GM12878 (cell line): ENCODE data around the gene PPM1J. TPM values are rescaled to one million over a fixed set of nuclear protein-coding genes. Genes with fewer than 3 reads are reported as not detected.

Experiments used
- CEBPB ChIP-seq, 2 experiments: fragments of 150-350 bp in 1 of 2; IDR thresholded peaks; 2 replicates each; pipeline ENCODE4 v1.6.1; 2012 to 2014; ENCODE audit warnings: low read depth in 2 of 2, low read length in 2 of 2, borderline replicate concordance in 1 of 2, inconsistent platforms in 1 of 2
- HDGF ChIP-seq: fragments of 450-650 bp; IDR thresholded peaks from 2 replicates; pipeline ENCODE4 v1.6.1; 2016; ENCODE audit warnings: antibody characterized with exemption
- JUND ChIP-seq: IDR thresholded peaks from 2 replicates; pipeline ENCODE4 v1.6.1; 2012; ENCODE audit warnings: low read depth, mild to moderate bottlenecking, low read length, improper control_type of control experiment, moderate library complexity
- KLF5 ChIP-seq: fragments of 450-650 bp; IDR thresholded peaks from 2 replicates; pipeline ENCODE4 v1.6.1; 2014; ENCODE audit warnings: mild to moderate bottlenecking; ENCODE audit not compliant: partially characterized antibody
- MEF2A ChIP-seq: IDR thresholded peaks from 2 replicates; pipeline ENCODE4 v1.6.1; 2011; ENCODE audit warnings: low read depth, mild to moderate bottlenecking, low read length, moderate library complexity; ENCODE audit not compliant: insufficient read depth
- MTA2 ChIP-seq: fragments of 450-650 bp; IDR thresholded peaks from 2 replicates; pipeline ENCODE4 v1.6.1; 2016; ENCODE audit warnings: low read depth, mild to moderate bottlenecking, moderate library complexity
- MYC ChIP-seq: IDR thresholded peaks from 2 replicates; pipeline ENCODE4 v1.6.1; 2011; ENCODE audit warnings: mild to moderate bottlenecking, low read length, moderate library complexity, inconsistent platforms; ENCODE audit not compliant: insufficient read depth, insufficient replicate concordance, insufficient read length, severe bottlenecking
- NFIC ChIP-seq: IDR thresholded peaks from 2 replicates; pipeline ENCODE4 v1.6.1; 2012; ENCODE audit warnings: low read depth, mild to moderate bottlenecking, inconsistent platforms, low read length, moderate library complexity
- NR2C2 ChIP-seq: IDR thresholded peaks from 2 replicates; pipeline ENCODE4 v1.6.1; 2011; ENCODE audit warnings: borderline replicate concordance, low read depth; ENCODE audit not compliant: control insufficient read depth, insufficient read length
- POLR2AphosphoS2 ChIP-seq: IDR thresholded peaks from 2 replicates; pipeline ENCODE4 v1.6.1; 2011; ENCODE audit warnings: low read depth, mild to moderate bottlenecking, low read length, improper control_type of control experiment, moderate library complexity
- RUNX3 ChIP-seq: IDR thresholded peaks from 2 replicates; pipeline ENCODE4 v1.6.1; 2012; ENCODE audit warnings: low read length, inconsistent platforms
- SMAD5 ChIP-seq: IDR thresholded peaks from 2 replicates; pipeline ENCODE4 v1.6.1; 2016; ENCODE audit warnings: antibody characterized with exemption, low read depth
- SPI1 ChIP-seq: IDR thresholded peaks from 2 replicates; pipeline ENCODE4 v1.6.1; 2011; ENCODE audit warnings: low read depth, mild to moderate bottlenecking, low read length, moderate library complexity, borderline replicate concordance; ENCODE audit not compliant: insufficient read depth
- SREBF1 ChIP-seq: IDR thresholded peaks from 2 replicates; pipeline ENCODE4 v1.6.1; 2012; ENCODE audit warnings: mild to moderate bottlenecking, low read length
- SREBF2 ChIP-seq: IDR thresholded peaks from 2 replicates; pipeline ENCODE4 v1.6.1; 2012; ENCODE audit warnings: mild to moderate bottlenecking, low read length
- STAT1 ChIP-seq: fragments of 450-650 bp; conservative IDR thresholded peaks from 2 replicates; pipeline ENCODE4 v1.6.1; 2014; ENCODE audit warnings: antibody characterized with exemption, mild to moderate bottlenecking
- SUZ12 ChIP-seq: fragments of 200-600 bp; sonication (generic); IDR thresholded peaks from one replicate; pipeline ENCODE4 v1.6.1; 2018; ENCODE audit warnings: antibody characterized with exemption, mild to moderate bottlenecking; ENCODE audit not compliant: unreplicated experiment
- TCF3 ChIP-seq: IDR thresholded peaks from 2 replicates; pipeline ENCODE4 v1.6.1; 2012; ENCODE audit warnings: low read depth, mild to moderate bottlenecking, low read length, borderline replicate concordance; ENCODE audit not compliant: insufficient read depth
- ZNF24 ChIP-seq: fragments of 450-650 bp; IDR thresholded peaks from 2 replicates; pipeline ENCODE4 v1.6.1; 2017; ENCODE audit warnings: antibody characterized with exemption, mild to moderate bottlenecking
- ZSCAN29 ChIP-seq: fragments of 450-650 bp; IDR thresholded peaks from 2 replicates; pipeline ENCODE4 v1.6.1; 2017; ENCODE audit warnings: mild to moderate bottlenecking, moderate library complexity
- polyA plus RNA-seq, 11 experiments: library from polyadenylated mRNA; depleted of rRNA in 4 of 11; unstranded in 6 of 11; stranded (reverse) in 5 of 11; fragments of >200 nt; fragmentation: Nextera tagmentation in 4 of 11; fragmentation: Illumina TruSeq in 1 of 11; extraction: Ambion mirVana in 4 of 11; extraction: Trizol in 1 of 11; gene quantifications; 1 replicate in 1 of 11; 2 replicates in 10 of 11; pipeline versions ENCODE4 v1.2.1 to v1.2.3, GENCODE V29; 2011 to 2016; ENCODE audit warnings: inconsistent platforms in 2 of 11, missing spikeins in 2 of 11, low read depth in 1 of 11
- total RNA-seq, 4 experiments: library from RNA; depleted of rRNA in 3 of 4; stranded (reverse); fragments of >200 nt in 3 of 4; fragmentation: Illumina TruSeq in 1 of 4; extraction: Trizol in 1 of 4; gene quantifications; 2 replicates each; pipeline versions ENCODE4 v1.2.1 to v1.2.3, GENCODE V29; 2013 to 2021
- TF ChIP-seq, protein P1 (sequence below): IDR thresholded peaks from 2 replicates; pipeline ENCODE4 v1.6.1; 2012; ENCODE audit warnings: low read length, inconsistent platforms
- TF ChIP-seq, protein P2 (sequence below): fragments of 450-650 bp; IDR thresholded peaks from 2 replicates; pipeline ENCODE4 v1.6.1; 2017; ENCODE audit warnings: mild to moderate bottlenecking, low read depth, inconsistent platforms; ENCODE audit not compliant: poor library complexity, severe bottlenecking
- TF ChIP-seq, protein P3 (sequence below): fragments of 450-650 bp; formaldehyde crosslinking; IDR thresholded peaks from 2 replicates; pipeline ENCODE4 v1.5.0; 2022; ENCODE audit warnings: mild to moderate bottlenecking, missing genetic modification characterization

PPM1J gene
- total and polyA plus RNA-seq, 10 of the 15 experiments (the other 5 are each of a cell fraction or from before 2014, with no cell fraction given): 0.07 to 1.8 (median 0.59) TPM; not detected in 1

DNA sequence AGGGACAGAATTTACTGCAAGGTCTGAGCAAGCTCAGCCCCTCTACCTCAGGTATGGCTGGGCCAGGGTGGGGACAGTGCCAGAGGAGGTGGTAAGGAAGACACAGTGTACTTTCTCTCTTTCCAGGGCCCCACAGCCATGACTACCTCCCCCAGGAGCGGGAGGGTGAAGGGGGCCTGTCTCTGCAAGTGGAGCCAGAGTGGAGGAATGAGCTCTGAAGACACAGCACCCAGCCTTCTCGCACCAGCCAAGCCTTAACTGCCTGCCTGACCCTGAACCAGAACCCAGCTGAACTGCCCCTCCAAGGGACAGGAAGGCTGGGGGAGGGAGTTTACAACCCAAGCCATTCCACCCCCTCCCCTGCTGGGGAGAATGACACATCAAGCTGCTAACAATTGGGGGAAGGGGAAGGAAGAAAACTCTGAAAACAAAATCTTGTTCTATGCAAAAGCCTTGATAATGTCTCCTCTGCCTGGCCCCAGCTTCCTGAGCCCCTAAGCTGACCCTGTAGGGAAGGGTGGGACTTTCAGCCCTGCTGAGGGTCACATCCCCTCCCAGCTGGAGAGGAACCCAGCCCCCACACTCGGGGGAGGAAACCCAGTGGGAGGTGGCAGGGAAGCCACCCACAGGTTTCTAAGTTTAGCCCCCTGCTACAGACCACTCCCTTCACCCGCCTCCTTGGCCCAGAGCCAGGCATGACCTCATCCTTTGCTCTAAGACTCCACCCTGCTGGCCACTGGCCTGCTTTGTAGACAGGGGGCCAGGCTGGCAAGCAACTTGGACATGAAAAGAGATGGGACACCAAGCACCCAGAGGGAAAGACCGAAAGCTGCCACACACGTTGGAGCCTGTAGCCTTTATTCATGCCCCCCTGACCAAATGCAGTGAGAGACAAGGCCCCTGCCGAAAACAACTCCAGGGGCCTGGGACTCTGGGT lies 14.6 kb downstream of the PPM1J start (continued):
- no peak for TF ChIP-seq TCF3
- peak; percentile 51; the same call in 1 of the 2 replicates for TF ChIP-seq SMAD5
- no peak for TF ChIP-seq NR2C2
- TF ChIP-seq, protein P1, sequence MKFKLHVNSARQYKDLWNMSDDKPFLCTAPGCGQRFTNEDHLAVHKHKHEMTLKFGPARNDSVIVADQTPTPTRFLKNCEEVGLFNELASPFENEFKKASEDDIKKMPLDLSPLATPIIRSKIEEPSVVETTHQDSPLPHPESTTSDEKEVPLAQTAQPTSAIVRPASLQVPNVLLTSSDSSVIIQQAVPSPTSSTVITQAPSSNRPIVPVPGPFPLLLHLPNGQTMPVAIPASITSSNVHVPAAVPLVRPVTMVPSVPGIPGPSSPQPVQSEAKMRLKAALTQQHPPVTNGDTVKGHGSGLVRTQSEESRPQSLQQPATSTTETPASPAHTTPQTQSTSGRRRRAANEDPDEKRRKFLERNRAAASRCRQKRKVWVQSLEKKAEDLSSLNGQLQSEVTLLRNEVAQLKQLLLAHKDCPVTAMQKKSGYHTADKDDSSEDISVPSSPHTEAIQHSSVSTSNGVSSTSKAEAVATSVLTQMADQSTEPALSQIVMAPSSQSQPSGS: peak; percentile 92
- no peak for TF ChIP-seq KLF5
- no peak for TF ChIP-seq SREBF1
- TF ChIP-seq, protein P2, sequence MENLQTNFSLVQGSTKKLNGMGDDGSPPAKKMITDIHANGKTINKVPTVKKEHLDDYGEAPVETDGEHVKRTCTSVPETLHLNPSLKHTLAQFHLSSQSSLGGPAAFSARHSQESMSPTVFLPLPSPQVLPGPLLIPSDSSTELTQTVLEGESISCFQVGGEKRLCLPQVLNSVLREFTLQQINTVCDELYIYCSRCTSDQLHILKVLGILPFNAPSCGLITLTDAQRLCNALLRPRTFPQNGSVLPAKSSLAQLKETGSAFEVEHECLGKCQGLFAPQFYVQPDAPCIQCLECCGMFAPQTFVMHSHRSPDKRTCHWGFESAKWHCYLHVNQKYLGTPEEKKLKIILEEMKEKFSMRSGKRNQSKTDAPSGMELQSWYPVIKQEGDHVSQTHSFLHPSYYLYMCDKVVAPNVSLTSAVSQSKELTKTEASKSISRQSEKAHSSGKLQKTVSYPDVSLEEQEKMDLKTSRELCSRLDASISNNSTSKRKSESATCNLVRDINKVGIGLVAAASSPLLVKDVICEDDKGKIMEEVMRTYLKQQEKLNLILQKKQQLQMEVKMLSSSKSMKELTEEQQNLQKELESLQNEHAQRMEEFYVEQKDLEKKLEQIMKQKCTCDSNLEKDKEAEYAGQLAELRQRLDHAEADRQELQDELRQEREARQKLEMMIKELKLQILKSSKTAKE: peak; percentile 67
- no peak for TF ChIP-seq CEBPB (IDR thresholded peaks at IDR 0.05; ENCODE audit: borderline replicate concordance in 1 of 2, low read depth in 2 of 2, low read length in 2 of 2)
- no peak for TF ChIP-seq STAT1
- no peak for TF ChIP-seq MYC
- no peak for TF ChIP-seq ZNF24
- TF ChIP-seq ZSCAN29: no peak
- peak; percentile 76 for TF ChIP-seq RUNX3
- TF ChIP-seq, protein P3, sequence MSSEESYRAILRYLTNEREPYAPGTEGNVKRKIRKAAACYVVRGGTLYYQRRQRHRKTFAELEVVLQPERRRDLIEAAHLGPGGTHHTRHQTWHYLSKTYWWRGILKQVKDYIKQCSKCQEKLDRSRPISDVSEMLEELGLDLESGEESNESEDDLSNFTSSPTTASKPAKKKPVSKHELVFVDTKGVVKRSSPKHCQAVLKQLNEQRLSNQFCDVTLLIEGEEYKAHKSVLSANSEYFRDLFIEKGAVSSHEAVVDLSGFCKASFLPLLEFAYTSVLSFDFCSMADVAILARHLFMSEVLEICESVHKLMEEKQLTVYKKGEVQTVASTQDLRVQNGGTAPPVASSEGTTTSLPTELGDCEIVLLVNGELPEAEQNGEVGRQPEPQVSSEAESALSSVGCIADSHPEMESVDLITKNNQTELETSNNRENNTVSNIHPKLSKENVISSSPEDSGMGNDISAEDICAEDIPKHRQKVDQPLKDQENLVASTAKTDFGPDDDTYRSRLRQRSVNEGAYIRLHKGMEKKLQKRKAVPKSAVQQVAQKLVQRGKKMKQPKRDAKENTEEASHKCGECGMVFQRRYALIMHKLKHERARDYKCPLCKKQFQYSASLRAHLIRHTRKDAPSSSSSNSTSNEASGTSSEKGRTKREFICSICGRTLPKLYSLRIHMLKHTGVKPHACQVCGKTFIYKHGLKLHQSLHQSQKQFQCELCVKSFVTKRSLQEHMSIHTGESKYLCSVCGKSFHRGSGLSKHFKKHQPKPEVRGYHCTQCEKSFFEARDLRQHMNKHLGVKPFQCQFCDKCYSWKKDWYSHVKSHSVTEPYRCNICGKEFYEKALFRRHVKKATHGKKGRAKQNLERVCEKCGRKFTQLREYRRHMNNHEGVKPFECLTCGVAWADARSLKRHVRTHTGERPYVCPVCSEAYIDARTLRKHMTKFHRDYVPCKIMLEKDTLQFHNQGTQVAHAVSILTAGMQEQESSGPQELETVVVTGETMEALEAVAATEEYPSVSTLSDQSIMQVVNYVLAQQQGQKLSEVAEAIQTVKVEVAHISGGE (CRISPR knock-in tag): no peak
- TF ChIP-seq SUZ12: no peak
- no peak for TF ChIP-seq SREBF2
- no peak; the same call in 1 of the 2 replicates for TF ChIP-seq POLR2AphosphoS2
- TF ChIP-seq MTA2: peak; percentile 54
- peak; percentile 24; the same call in 1 of the 2 replicates for TF ChIP-seq JUND
- TF ChIP-seq NFIC: peak; percentile 42; the same call in 1 of the 2 replicates
- 0 out of 2 replicates have a peak, but pooled peaks have one; percentile 7 for TF ChIP-seq SPI1
- TF ChIP-seq MEF2A: peak; percentile 86
- 0 out of 2 replicates have a peak, but pooled peaks have one; percentile 13 for TF ChIP-seq HDGF
